ENCODE data around the gene TMIGD2.

Gene TMIGD2

GRCh38 chr19:4284974-4285373, 17.2 kb downstream of the TMIGD2 start:
- Mint-ChIP-seq H3K27me3 (ENCODE audit: low read depth) (peaks cover 58% of the 10 kb centered on the region), H3K4me3 (no peak overlapping the region), H3K27ac (no peak overlapping the region), H3K4me1 (peaks cover 11% of the 10 kb centered on the region), H3K36me3 (ENCODE audit: low read depth) (no peaks in the 10 kb centered on the region), H3K9me3 (no peaks in the 10 kb centered on the region)
- TF ChIP-seq, protein P1, sequence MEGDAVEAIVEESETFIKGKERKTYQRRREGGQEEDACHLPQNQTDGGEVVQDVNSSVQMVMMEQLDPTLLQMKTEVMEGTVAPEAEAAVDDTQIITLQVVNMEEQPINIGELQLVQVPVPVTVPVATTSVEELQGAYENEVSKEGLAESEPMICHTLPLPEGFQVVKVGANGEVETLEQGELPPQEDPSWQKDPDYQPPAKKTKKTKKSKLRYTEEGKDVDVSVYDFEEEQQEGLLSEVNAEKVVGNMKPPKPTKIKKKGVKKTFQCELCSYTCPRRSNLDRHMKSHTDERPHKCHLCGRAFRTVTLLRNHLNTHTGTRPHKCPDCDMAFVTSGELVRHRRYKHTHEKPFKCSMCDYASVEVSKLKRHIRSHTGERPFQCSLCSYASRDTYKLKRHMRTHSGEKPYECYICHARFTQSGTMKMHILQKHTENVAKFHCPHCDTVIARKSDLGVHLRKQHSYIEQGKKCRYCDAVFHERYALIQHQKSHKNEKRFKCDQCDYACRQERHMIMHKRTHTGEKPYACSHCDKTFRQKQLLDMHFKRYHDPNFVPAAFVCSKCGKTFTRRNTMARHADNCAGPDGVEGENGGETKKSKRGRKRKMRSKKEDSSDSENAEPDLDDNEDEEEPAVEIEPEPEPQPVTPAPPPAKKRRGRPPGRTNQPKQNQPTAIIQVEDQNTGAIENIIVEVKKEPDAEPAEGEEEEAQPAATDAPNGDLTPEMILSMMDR (IDR thresholded peaks at IDR 0.05; ENCODE audit: unreplicated experiment in 3 of 3) = no peak

GRCh38 chr19:4284176-4284958, 17.8 kb downstream of the TMIGD2 start:
- peak overlapping the region in 2 of 3 experiments; percentile 40 to 58 for H3K4me3 Mint-ChIP-seq
- H3K27ac Mint-ChIP-seq = no peak overlapping the region
- peaks cover 11% of the 10 kb centered on the region for H3K4me1 Mint-ChIP-seq
- TF ChIP-seq, protein P1 (IDR thresholded peaks at IDR 0.05; ENCODE audit: unreplicated experiment in 3 of 3) = no peak
- H3K27me3 Mint-ChIP-seq (ENCODE audit: low read depth) = peaks cover 62% of the 10 kb centered on the region
- no peaks in the 10 kb centered on the region for H3K9me3 Mint-ChIP-seq
- no peaks in the 10 kb centered on the region for H3K36me3 Mint-ChIP-seq (ENCODE audit: low read depth)

GRCh38 chr19:4279530-4280422, 22.4 kb downstream of the TMIGD2 start:
- Mint-ChIP-seq H3K4me3 (peak overlapping the region; percentile 87 to 92 (median 91)), H3K27me3 (ENCODE audit: low read depth) (peaks cover 59% of the 10 kb centered on the region), H3K27ac (no peak overlapping the region), H3K4me1 (peaks cover 14% of the 10 kb centered on the region), H3K9me3 (no peaks in the 10 kb centered on the region), H3K36me3 (ENCODE audit: low read depth) (no peaks in the 10 kb centered on the region)
- TF ChIP-seq, protein P1 (IDR thresholded peaks at IDR 0.05; ENCODE audit: unreplicated experiment in 3 of 3) = no peak

GRCh38 chr19:4279267-4279529, 23.0 kb downstream of the TMIGD2 start:
- TF ChIP-seq, protein P1 (IDR thresholded peaks at IDR 0.05; ENCODE audit: unreplicated experiment in 3 of 3) = no peak
- peaks cover 53% of the 10 kb centered on the region for H3K27me3 Mint-ChIP-seq (ENCODE audit: low read depth)
- H3K27ac Mint-ChIP-seq = no peak overlapping the region
- H3K9me3 Mint-ChIP-seq = no peaks in the 10 kb centered on the region
- H3K36me3 Mint-ChIP-seq (ENCODE audit: low read depth) = no peaks in the 10 kb centered on the region
- peaks cover 9% of the 10 kb centered on the region for H3K4me1 Mint-ChIP-seq
- H3K4me3 Mint-ChIP-seq = peak overlapping the region in 2 of 3 experiments; percentile 38 to 56

DNA sequence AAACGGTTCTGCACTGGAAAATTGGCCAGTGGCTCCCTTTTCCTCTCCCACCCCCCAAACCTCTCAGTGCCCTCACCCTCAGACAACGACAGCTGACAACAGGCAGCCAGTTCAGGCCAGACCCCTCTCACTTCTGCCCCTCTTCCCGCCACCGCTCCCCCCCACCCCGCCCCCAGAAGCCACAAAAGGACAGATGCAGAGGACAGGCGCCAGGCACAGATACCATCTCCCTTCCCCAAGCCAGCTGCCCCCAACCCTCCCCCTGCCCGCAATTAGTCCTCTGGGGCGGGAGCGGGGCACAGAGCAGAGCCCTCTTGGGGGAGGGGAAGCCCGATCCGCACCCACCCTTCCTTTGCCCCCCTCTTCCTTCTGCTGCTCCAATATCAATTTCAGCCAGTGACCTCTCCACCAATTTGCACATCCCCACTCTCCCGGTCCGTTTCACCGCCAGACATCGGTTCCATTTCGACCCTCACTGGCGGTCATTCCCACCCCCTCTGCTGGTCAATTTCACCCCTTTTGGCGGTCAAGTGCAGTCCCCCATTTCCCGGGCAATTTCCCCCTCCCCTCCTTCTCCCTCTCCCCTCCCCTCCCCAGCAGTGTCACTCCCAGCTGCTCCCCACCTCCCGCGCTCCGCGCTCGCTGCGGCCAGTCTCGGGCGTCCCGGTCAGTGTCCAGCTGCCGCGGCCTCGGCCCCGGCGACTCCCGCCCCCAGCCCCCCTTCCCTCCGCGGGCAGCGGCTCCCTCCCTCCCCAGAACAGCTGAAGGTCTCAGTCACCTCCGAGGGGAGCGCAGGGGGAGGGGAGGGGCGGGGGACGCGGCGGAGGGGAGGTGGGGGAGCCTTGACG, 23.5 kb downstream of the TMIGD2 start, which contains the start of gene SHD:
Gene SHD (plus strand): TSS at position 848 of the 848 bp plus-strand sequence. CDS start 798 bp downstream, outside the sequence.
- no peaks in the 10 kb centered on the region for H3K9me3 Mint-ChIP-seq
- H3K36me3 Mint-ChIP-seq (ENCODE audit: low read depth) = no peaks in the 10 kb centered on the region

More for the DNA sequence above, 23.5 kb downstream of the TMIGD2 start, which contains the start of gene SHD:
- Mint-ChIP-seq H3K4me3 (peak within 1 kb of the TSS; percentile 87 to 92 (median 91)), H3K4me1 (peaks cover 9% of the 10 kb centered on the region), H3K27me3 (ENCODE audit: low read depth) (peaks cover 53% of the 10 kb centered on the region), H3K27ac (peak within 1 kb of the TSS; percentile 81 to 92 (median 86))
- TF ChIP-seq, protein P1 (IDR thresholded peaks at IDR 0.05; ENCODE audit: unreplicated experiment in 3 of 3) = no peak

Data from nephron (organoid).